Peyer's patch (tissue), 4 donors: Measurements from ENCODE around the gene SIGLECL1.

Experiments used
- POLR2A ChIP-seq, 2 donors: fragments of 450-650 bp; IDR thresholded peaks; one replicate each; pipeline ENCODE4 v1.5.1; 2017; ENCODE audit warnings: antibody characterized with exemption in 2 of 2, mild to moderate bottlenecking in 2 of 2, moderate library complexity in 2 of 2
- TF ChIP-seq, protein P1 (sequence below), 6 experiments: fragments of 450-650 bp in 4 of 6; fragments of 200-600 bp in 2 of 6; sonication (generic) in 1 of 6; IDR thresholded peaks; one replicate each; pipeline ENCODE4 v1.5.1; 2017 to 2019; ENCODE audit warnings: antibody characterized with exemption in 6 of 6, mild to moderate bottlenecking in 3 of 6, moderate library complexity in 1 of 6

DNA sequence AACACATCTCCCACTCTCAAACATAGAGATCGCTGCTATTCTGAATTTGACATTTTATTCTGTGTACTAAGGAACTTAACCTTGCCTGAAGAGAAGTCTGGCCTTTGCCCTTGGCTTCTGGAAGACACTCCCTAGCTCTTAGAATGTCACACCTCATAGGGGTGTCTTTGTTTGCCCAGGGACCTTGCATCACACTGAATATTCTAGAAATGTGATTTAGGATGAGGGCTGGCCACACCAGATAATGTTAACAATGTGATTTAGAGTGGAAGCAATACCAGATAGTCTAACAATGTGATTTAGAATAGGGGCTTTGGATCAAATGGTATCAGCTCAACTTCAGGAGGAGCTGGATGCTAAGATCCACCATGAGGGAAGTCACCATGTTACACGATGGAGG lies 6.6 kb downstream of the SIGLECL1 start:
- TF ChIP-seq, protein P1, sequence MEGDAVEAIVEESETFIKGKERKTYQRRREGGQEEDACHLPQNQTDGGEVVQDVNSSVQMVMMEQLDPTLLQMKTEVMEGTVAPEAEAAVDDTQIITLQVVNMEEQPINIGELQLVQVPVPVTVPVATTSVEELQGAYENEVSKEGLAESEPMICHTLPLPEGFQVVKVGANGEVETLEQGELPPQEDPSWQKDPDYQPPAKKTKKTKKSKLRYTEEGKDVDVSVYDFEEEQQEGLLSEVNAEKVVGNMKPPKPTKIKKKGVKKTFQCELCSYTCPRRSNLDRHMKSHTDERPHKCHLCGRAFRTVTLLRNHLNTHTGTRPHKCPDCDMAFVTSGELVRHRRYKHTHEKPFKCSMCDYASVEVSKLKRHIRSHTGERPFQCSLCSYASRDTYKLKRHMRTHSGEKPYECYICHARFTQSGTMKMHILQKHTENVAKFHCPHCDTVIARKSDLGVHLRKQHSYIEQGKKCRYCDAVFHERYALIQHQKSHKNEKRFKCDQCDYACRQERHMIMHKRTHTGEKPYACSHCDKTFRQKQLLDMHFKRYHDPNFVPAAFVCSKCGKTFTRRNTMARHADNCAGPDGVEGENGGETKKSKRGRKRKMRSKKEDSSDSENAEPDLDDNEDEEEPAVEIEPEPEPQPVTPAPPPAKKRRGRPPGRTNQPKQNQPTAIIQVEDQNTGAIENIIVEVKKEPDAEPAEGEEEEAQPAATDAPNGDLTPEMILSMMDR (IDR thresholded peaks at IDR 0.05): no peak
- TF ChIP-seq POLR2A (IDR thresholded peaks at IDR 0.05): no peak
